Measurements from ENCODE around the gene CPNE1. TPM values are rescaled to one million over a fixed set of nuclear protein-coding genes. Genes with fewer than 3 reads are reported as not detected.
"Not testable (repeated sequence)": the region's sequence is repeated elsewhere in the genome, so short reads cannot be mapped to it uniquely, and the experiment has no call there.

Gene CPNE1
- 194 TPM for polyA plus RNA-seq (2013, experiment 1 of 2; ENCODE audit: insufficient read length)
- 195 TPM for polyA plus RNA-seq (2013, experiment 2 of 2; ENCODE audit: insufficient read length)

DNA sequence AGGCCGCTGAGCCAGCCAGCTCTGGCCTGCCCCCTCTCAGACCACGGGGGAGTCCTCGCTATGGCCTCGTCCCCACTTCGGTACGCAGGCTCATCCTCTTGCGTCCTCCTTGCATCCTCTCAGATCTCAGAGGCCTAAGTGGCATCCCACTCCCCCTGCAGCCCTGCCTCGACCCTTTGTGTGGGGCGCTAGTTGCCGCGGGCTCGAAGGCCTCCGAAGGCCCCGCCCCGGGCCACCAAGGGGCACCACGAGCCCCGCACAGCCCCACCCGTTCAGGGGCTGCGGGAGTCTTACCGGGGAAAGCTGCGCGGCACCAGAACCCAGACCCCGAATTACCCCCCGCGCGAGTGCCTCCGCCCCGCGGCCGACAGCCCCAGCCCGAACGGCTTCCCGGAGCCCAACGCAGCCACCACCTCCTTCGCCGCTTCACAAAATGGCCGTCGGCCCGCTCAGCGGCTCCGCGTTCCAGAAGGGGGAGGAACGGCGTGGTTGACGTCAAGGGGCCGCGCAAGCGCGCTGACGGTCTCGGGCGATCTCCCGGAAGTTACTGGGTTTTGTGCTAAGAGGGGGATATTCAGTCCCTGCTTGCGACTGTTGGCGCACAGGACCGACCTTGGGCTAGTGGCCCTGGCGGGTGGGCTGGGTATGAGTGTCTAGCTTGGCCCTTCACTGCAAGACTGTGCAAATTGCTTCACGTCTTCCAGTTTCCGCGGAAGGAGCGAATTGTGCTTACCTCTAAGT, at the start of gene CPNE1, which contains the start of gene RBM12:
CPNE1 (minus strand) TSS at position 435 of the 741 bp plus-strand sequence. CDS start 31,977 bp downstream, outside the sequence.
RBM12 (minus strand) TSS at position 435 of the 741 bp plus-strand sequence. CDS start 9,578 bp downstream, outside the sequence.
- DNase-seq = peak; percentile 92

- DNase-seq = no peak
Observed at GRCh38 chr20:35714127-35714526, 49.4 kb upstream of the CPNE1 start.

DNA sequence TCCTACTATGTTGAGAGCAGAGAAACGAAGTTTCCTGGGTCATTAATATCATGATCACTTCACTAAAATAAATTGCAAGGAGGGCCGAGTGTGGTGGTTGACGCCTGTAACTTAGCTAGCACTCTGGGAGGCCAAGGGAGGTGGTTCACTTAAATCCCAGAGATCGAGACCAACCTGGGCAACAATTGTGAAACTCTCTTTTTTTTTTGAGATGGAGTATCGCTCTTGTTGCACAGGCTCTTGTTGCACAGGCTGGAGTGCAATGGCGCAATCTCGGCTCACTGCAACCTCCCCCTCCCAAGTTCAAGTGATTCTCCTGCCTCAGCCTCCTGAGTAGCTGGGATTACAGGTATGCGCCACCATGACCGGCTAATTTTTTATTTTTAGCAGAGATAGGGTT, 48.4 kb upstream of the CPNE1 start:
- DNase-seq = not testable (repeated sequence)

GRCh38 chr20:35711588-35712209, 47.0 kb upstream of the CPNE1 start:
- DNase-seq = no peak

DNA sequence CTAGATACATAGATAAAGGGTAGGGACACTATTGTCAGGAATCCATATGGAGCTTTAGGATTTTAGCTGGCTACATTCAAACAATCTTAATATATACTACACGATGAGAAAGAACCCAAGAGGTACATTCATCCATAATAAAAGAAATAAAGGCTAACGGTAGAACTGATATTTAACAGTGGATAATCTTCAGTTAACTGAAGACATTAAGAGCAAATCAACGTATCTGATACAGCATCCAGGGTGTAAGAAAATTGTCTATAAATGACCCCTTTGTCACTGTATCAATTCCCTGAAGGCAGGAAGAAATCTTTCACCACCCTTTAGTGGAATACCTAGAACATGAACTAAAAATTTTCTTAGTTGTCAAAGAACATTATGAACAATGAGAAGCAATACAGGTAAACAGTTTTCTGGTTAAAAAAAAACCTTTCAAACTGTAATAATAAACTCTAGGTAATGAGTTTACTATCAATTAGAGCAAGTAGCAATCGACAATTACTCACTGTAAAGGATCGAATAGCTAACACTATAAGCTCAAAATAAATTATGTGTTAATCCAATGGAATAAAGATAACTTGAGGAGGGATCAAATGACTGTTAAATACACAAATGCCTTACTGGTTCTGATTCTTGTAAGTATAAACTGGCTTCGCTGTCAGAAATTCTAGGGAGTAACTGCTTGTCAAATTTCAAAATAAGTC, 46.3 kb upstream of the CPNE1 start:
- no peak for DNase-seq

GRCh38 chr20:35710039-35710438, 45.3 kb upstream of the CPNE1 start:
- no peak for DNase-seq

DNA sequence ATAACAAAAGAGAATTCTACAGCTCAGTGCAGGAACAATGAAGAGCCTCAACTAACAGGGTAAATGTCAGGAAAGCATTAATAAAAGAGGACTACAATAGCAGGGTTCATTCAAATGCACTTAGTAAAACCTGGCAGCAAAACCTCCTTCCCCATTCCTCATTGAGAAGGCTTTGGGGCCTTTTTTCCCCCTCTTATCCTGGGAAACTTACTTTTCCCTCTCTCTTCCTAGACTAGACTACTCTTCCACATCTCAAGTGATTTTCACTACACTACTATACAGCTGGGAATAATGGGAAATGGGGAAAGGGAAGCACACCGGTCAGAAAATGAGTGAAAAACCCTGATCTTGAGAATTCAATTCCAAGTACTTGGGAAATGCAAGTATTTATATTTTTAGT, 44.6 kb upstream of the CPNE1 start:
- DNase-seq = no peak

- no peak for DNase-seq
Observed at GRCh38 chr20:35708502-35708901, 43.8 kb upstream of the CPNE1 start.

DNA sequence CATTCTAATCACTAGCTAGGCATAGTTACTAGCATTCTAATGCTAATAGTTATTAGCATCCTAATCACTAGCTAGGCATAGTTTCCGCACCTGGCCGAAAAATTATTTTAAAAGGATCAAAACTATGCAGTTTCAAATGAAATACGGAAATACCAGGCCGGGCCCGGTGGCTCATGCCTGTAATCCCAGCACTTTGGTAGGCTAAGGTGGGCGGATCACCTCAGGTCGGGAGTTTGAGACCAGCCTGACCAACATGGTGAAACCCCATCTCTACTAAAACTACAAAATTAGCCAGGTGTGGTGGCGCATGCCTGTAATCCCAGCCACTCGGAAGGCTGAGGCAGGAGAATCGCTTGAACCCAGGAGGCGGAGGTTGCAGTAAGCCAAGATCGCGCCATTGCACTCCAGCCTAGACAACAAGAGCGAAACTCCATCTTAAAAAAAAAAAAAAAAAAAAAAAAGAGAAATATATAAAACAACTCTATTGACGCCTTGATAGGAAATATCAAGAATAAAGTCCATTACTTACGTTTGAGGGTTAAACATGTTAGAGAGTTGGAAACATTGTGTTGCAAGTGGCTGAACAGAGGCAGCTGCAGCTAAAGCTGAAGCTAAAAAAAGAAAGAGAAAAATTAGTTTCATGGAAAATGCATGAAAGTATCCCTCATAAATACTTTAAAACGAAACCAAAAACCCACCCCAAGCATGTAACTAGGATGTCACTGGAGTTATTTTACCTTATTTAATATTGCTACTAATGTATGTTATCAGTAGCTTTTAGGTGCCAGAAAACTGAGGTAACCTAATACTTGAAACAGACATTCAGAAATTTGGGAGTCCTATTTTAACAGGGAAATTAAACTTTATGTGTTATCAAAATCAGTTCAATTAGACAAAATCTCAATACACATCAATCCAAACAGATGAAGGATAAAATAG, 42.2 kb upstream of the CPNE1 start:
- not testable (repeated sequence) for DNase-seq

- DNase-seq = not testable (repeated sequence)
Observed at GRCh38 chr20:35705894-35706293, 41.2 kb upstream of the CPNE1 start.

DNA sequence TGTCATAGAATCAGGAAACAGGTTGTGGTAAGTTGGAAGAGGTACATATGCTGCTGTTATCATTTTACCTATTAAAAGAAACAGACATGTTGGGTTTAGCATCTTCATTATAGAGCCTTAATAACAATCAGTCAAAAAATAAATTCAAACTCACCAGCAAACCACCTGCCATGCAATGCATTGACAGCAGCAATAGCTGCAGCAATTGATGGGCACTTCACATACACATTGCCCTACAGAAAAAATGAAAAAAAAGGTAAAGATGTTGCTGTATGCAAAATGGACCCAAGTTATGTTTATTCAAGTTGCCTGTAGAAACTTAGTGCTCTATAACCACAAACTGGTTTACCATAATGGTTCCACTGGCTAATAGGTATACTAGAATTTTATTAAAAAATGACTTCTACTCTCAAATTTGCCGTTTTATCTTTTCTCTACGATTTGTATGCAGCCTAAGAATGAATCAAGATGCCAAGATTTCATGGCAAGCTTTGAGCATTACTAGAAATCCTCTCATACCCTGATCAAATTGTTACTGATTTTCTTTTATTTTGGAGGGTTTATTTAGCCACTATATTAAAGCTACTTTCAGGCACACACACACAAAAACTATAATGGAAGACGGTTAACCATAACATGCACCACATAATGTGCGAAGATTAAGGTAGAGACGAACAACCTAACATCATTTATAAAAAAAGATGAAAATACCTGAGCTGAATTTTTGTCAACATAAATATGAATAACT, 40.0 kb upstream of the CPNE1 start:
- DNase-seq = no peak

DNA sequence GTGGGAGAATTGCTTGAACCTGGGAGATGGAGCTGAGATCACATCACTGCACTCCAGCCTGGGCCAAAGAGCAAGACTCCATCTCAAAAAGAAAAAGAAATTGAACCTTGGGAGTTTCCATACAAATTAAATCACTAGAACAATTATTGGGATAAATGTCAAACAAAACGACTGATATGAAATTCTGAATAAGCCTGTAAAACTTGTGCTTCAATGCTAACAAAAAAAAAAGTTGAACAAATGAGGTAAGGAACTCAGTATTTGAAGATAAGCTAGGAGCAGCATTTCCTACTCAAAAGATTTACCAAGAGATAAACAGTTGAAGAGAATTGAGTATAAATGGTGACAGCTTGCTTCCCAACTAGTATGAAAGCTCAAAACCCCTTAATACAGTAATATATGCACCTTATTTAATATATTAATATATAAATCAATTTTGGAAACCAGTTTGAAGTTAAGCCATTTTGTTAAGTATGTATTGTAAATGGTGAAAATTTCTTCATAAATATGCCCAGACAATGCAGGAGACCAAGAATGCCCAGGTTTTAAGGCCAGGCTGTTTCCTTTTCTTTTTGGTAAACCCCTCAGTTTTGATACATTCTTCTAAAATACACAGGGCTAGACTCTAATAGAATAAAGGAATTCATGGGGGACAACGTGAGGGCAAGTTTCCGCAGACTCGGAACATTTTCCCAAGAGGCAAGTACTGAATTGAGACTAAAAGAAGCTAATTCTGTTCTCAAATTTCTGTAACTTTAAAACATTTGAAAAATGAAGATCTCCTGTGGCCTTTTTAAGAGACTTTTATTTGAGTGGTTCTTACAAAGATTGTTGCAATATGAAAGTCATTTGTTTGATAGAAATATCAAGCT, 38.4 kb upstream of the CPNE1 start:
- no peak for DNase-seq

GRCh38 chr20:35702051-35702823, 37.5 kb upstream of the CPNE1 start:
- DNase-seq = no peak

- DNase-seq = no peak
Observed at GRCh38 chr20:35700625-35701148, 36.0 kb upstream of the CPNE1 start.

- no peak for DNase-seq
Observed at GRCh38 chr20:35699957-35700624, 35.4 kb upstream of the CPNE1 start.

DNA sequence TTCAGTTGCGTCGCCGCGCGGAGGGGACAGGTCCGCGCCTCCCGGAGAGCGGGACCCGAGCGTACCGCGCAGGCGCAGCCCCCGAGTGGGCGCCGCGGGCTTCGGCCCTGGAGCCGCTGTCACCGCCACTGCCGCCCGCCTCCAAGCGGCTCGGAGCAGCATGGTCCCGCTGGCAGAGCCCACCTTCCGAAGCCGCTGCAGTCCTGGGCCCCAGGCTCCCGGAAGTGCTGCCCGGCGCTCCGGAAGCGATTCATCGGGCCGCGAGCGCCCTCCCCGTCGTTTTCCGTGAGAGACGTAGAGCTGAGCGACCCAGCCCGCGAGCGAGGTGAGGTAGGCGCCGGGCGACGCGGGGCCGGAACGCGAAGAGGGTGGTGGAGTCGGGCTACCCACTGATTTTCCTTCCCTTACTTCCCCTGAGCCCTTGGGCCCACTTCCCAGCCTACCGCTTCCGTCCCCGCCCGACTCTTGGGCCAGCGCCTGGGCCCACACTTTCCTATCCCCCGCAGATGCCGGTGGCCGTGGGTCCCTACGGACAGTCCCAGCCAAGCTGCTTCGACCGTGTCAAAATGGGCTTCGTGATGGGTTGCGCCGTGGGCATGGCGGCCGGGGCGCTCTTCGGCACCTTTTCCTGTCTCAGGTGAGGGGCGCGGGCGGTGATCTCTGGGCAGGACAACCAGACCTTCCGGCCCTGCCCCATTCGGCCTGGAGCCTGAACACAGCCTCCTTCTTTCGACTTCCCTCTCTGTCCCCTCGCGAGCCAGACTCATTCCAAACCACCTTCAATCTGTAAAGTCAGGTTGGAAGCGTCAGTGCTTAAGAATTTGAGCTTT, 34.6 kb upstream of the CPNE1 start, which contains the start of the genes NFS1 and ROMO1:
NFS1 (minus strand) TSS at position 226 of the 830 bp plus-strand sequence; CDS start at position 162, 64 bp downstream.
ROMO1 (plus strand) TSS at position 279 of the 830 bp plus-strand sequence; CDS start at position 507, 228 bp downstream.
- DNase-seq = peak; percentile 84
